Smooth muscle cell of the brain vasculature (primary cell): Measurements from ENCODE around the gene LRIG3.
A peak's percentile ranks its signal among the peaks of the same experiment; 100 is the strongest.
"Not testable (repeated sequence)": the region's sequence is repeated elsewhere in the genome, so short reads cannot be mapped to it uniquely, and the experiment has no call there.

Experiments used
- DNase-seq: peaks from one replicate; pipeline ENCODE4 v3.0.0-alpha.2; 2012; ENCODE audit warnings: low read depth, low spot score

Gene LRIG3

DNA sequence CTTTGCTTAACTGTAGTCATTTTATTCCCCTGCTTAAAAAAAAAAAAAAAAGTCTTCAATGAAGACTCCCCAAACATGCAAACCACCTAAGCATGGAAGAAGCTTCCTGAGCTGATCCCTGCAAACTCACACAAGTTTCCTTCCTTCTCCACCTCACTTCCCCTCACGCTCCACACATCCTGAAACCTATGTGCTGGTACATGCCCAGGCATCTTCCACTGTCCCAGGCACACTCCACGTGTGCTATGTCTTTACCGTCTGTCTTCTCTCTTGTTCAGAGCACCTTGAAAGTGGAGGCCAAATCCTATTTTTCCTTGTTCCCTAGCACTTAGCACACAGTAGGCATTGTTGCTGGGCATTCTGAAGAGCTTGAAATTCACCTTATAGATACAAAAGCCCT is 13.4 kb downstream of the LRIG3 start:
- no peak for DNase-seq

DNA sequence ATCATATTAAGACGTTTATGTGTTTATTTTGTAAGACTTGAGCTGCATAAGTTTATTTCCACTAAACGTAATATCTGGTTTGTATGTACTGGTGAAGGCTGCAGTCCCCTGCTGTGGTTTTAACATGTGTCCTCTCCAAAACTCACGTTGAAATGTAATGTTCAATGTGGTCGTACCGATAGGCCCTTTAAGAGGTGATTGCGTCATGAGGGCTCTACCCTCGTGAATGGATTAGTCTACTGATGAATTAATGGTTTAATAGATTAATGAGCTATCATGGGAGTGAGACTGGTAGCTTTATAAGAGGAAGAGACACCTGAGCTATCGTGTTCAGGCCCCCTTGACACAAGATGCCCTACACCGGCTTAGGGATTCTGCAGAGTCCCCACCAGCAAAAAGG is 14.9 kb downstream of the LRIG3 start:
- DNase-seq, result no peak

GRCh38 chr12:58902726-58903125 is 17.6 kb downstream of the LRIG3 start:
- DNase-seq, result not testable (repeated sequence)

- DNase-seq, result no peak
Measured at GRCh38 chr12:58901664-58902063, 18.6 kb downstream of the LRIG3 start.

GRCh38 chr12:58897969-58898368 is 22.3 kb downstream of the LRIG3 start:
- DNase-seq, result no peak

- DNase-seq, result no peak
Measured at GRCh38 chr12:58896278-58896677, 24.0 kb downstream of the LRIG3 start.

GRCh38 chr12:58895053-58895452 is 25.3 kb downstream of the LRIG3 start:
- DNase-seq, result no peak

DNA sequence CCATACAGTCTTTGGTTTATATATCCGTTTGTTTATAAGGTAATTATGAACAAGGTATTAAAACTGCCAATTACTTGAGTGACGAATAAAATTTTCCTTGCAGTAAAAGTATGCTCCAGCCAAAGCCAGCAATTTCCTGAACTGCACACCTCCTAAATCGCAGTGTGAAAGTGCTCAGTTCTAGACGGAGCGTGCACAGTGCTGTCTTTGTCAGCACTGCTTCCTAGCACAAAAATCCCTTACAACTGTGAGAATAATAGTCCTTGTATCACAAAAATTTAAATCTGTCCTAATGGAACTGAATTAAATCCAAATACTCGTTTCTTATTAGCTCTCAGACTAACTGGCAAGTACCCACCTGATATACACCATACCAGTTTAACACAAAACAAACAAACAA is 26.3 kb downstream of the LRIG3 start:
- DNase-seq, result no peak

- DNase-seq, result no peak
Measured at GRCh38 chr12:58893495-58893894, 26.8 kb downstream of the LRIG3 start.

DNA sequence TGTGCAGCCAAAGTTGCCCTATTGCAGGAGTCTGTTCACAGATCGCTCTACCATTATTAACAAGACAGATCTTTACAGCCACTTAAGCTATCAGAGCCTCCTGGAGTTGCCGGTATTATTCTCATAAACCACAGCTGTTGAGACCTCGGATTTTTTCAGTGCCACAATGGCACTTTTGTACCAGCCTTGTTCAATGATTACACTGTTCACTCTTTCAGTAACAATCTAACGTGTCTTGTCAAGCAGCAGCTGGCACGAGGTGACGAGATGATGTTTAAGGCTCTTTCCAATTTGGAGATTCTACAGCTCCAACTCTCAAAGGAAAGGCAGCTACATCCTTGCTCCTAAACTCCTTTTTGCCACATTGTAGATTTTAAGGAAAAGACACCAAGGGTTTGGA is 30.7 kb downstream of the LRIG3 start:
- DNase-seq, result no peak

DNA sequence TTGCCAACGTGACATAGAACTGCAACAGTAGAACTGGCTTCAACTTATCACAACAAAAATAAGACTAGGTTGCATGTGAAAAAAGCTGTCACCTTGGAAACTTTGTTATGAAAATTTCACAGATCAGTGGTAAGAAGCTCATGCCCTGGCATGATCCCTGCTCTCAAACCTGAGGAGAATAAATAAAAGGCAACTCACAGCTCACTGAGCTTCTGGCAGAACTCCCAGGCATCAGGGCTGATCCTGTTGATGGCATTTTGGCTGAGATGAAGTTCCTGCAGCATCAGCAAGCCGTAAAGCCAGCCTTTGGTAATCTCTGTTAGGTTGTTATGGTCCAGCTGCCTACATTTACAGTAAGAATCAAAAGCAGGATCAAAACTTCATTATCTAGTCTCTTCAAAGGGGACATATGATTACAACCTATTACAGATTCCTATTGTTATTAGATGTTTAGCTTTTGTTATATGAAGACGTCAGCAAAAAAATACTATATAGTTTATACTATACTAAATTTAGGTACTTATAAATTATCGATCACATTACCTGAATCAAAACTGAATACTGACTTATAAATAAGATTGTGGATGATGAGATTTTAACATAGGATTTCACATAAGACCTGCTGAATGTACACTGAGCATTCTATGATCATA is 32.0 kb downstream of the LRIG3 start:
- DNase-seq, result peak; percentile 61

GRCh38 chr12:58887068-58887467 is 33.2 kb downstream of the LRIG3 start:
- DNase-seq, result no peak

DNA sequence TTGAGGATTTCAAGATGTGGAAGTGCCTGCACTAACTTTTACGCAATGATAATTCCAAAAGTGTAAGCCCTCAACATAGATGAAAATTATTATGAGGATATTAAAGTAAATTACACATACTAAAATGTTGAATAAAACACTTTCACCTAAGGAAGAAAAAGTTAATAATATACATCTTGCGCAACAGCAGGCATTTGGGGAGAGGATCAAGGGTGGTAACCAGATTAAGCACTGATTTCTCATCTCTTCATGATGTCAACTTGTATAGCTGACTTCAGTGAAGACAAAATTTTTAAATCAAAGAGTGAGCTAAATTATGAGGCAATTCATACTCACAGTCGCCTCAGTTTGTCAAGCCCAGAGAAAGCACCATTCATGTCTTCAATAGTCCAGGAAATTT is 33.8 kb downstream of the LRIG3 start:
- DNase-seq, result no peak

DNA sequence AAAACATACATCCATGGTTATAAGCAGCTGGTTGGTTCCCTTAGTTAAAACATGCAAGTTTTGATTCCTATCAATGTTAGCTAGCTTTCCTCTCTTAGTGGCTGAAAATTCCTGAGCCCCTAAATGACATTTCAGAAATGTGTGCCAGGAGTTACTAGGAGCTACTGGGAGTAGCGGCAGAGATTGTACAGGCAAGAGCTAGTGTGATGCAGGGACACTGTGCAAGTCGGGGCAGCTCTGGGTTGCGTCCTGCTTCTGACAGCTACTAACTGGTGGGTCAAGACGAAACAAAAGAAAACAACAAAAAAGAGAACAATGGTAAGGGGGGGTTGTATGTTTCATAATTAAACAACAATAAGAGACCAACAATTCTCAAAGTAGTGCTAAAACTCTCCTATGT is 35.4 kb downstream of the LRIG3 start:
- DNase-seq, result no peak

DNA sequence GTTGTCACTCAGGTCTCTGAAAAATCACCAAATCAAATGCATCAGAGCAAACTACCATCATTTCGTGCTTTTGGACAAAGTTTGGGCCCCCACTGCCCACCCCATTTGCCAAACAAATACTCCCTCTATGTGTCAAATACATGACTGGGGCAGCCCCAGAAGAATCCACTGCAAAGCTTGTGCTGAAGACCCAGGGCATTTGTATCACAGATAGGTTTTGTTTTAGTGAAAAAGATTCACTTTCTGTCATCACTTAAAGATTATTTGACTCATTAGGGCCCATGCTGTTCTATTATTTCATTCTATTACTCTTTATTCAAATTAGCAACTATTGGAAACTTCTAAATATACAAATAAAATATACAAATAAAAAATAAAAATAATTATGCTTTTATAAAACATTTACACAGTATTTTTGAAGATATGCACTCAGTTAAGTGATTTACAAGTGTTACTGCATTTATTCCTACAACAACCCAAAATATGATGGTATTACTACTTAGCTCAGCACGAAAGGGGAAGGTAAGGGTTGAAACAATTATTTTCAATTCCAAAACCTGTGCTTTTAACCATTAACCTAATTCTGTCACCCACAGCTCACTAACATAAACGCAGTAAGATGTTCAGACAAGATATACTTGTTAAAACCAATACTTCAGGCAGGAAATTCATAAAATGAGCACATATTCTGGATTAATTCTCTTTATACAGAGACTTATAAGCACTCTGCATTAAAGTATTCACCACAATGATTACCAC is 36.5 kb downstream of the LRIG3 start:
- no peak for DNase-seq

GRCh38 chr12:58882826-58883225 is 37.5 kb downstream of the LRIG3 start:
- DNase-seq, result no peak

- no peak for DNase-seq
Measured at GRCh38 chr12:58881816-58882215, 38.5 kb downstream of the LRIG3 start.

GRCh38 chr12:58880639-58881038 is 39.7 kb downstream of the LRIG3 start:
- DNase-seq, result no peak

DNA sequence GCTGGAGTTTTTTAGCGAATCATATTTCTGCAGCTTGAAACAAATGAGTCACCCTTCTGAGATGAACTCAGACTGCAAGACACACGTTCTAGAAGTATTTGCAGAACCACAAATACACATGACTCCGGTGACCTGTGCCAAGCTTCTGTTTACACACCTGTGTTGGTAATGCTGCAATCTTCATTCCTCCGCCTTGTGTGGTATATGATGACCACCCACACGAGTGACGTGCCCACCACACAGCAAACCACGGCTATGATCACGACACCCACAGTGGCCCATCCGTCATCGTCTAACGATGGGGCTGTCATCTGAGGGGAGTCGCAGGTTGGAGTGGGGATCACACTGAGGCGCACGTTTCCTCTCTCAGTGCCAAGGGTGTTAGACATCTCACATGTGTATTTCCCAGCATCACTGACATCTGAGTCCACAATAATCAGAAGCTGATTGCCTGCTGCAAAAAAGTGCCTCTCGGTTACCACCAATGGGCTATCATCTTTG is 43.0 kb downstream of the LRIG3 start:
- peak; percentile 77 for DNase-seq

- no peak for DNase-seq
Measured at GRCh38 chr12:58873496-58873895, 46.8 kb downstream of the LRIG3 start.

DNA sequence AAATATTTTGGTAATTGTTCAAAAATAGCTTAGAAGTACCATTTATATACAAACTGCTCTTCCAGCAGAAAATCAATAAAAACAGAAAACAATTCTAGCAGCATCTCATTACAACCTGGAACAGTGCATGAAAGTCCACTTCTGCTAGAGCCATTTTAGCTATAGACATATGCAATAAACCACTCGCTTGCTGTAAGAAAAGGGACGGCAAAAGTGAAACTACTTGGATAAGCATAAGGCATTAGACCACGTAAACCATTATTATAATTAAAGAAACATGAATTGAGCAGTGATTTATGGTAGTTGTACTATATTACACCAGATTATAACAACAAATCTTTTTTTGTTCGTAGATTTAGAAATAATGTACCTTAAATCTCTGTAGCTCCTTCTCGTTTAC is 48.7 kb downstream of the LRIG3 start:
- no peak for DNase-seq

DNA sequence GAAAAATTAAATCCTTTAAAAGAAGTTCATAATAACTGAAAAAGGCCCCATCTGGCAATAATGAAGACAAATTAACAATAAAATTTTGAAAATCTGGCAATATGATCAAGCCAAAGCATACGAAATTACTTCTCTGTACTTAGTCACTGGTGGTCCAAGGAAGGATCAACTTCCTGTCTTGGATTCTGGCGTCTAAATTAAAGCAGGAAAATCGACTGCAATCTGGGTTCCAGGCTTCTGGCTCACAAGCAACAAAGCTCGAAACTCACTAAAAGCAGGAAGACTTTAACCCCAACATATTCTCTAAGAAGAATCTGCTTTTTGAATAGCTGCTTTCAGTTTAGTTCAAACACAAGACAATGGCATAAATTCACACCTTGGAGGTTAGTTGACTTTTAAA is 49.7 kb downstream of the LRIG3 start:
- no peak for DNase-seq

- DNase-seq, result no peak
Measured at GRCh38 chr12:58860788-58861240, 59.5 kb downstream of the LRIG3 start.
